ENCODE measurements around the gene RPP25.

The RPP25 gene

DNA sequence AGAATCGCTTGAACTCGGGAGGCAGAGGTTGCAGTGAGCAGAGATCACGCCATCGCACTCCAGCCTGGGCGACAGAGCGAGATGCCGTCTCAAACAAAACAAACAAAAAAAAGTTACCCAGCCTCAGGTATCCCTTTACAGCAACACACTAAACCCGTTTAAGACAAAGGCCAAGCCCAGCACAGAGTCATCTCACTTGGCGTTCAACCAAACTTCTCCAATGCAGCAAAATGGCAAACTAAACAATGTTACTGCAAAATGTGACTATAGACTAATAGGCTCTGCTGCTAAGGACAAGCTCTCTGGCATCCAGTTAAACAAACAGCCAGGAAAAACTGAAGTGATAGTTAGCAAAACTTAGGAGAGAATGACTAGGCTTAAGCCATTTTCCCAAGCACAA, 43.5 kb downstream of the RPP25 start:
- no peak for DNase-seq

DNA sequence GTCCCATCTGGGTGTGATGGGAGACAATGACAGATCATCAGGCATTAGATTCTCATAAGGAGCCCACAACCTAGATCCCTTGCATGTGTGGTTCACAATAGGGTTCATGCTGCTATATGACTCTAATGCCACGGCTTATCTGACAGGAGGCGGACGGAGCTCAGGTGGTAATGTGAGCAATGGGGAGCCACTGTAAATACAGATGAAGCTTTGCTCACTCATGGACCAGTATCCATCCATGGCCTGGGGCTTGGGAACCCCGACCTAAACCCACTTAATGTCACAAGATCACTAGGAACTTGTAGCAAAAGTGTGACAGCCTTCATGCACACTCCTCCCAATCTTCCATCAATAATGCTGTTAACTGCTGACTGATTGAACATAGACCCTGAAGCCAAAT, 47.9 kb downstream of the RPP25 start:
- DNase-seq: no peak

DNA sequence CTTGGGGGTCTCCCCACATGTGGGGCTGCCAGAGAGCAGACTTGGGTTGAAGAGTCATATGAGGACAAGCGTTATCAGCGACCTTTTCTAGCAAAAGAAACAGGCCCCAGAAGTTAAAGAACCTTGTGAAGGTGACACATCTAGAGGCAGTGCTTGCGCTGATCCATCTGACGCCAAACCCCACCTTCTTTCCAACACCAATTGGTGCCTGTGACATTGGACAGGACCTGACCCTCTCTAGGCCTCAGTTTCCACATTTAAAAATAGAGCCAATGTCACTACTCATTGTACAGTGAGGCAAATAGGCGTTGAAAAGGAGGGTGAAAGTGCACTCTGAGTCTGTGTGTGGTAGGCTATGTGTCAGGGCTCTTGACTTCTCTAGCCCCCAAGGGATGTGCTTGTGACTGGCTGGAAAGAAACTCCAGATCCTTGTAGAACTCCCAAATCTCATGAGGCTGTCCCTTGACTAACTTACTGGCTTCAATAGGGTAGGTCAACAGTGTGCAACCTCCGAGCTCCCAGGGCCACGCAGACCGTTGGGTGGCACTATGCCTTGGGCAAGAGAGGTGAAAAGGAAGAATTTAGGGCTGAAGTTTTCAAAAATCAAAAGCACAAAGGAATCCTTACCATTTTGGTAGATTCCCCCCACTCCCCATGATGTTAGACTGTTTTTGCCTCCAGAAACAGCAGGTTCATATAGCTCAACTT, 49.3 kb downstream of the RPP25 start:
- peak; percentile 60 for DNase-seq

GRCh38 chr15:74906450-74907162, 50.0 kb downstream of the RPP25 start, which contains the start of gene FAM219B:
Gene FAM219B (minus strand): TSS chr15:74906851. CDS start chr15:74906800, 51 bp downstream.
- DNase-seq: peak; percentile 92

DNA sequence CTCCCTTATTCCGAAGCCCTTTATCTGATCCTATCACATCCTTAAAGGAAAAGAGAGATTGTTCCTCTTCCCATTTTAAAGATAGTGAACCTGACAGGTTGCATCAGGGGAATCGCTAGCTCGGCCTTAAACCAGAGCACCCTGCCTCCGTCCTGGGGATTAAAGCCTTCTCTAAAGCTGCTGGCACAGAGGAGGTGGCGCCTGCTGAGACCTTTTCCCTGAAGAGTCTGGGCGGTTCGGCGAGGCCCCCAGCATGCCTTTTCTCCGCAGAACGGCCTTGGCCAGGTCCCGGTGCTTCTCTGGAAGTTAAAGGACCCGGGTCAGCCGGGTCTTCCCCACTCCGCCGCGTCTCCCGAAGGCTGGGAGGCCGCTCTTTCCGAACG, 50.5 kb downstream of the RPP25 start:
- peak; percentile 67 for DNase-seq
